ENCODE measurements around the gene MED12L.
"Not testable (repeated sequence)": the region's sequence is repeated elsewhere in the genome, so short reads cannot be mapped to it uniquely, and the experiment has no call there.

Gene MED12L, protein sequence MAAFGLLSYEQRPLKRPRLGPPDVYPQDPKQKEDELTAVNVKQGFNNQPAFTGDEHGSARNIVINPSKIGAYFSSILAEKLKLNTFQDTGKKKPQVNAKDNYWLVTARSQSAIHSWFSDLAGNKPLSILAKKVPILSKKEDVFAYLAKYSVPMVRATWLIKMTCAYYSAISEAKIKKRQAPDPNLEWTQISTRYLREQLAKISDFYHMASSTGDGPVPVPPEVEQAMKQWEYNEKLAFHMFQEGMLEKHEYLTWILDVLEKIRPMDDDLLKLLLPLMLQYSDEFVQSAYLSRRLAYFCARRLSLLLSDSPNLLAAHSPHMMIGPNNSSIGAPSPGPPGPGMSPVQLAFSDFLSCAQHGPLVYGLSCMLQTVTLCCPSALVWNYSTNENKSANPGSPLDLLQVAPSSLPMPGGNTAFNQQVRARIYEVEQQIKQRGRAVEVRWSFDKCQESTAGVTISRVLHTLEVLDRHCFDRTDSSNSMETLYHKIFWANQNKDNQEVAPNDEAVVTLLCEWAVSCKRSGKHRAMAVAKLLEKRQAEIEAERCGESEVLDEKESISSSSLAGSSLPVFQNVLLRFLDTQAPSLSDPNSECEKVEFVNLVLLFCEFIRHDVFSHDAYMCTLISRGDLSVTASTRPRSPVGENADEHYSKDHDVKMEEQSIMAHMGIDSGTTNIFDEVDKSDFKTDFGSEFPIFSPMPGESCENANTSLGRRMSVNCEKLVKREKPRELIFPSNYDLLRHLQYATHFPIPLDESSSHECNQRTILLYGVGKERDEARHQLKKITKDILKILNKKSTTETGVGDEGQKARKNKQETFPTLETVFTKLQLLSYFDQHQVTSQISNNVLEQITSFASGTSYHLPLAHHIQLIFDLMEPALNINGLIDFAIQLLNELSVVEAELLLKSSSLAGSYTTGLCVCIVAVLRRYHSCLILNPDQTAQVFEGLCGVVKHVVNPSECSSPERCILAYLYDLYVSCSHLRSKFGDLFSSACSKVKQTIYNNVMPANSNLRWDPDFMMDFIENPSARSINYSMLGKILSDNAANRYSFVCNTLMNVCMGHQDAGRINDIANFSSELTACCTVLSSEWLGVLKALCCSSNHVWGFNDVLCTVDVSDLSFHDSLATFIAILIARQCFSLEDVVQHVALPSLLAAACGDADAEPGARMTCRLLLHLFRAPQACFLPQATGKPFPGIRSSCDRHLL (N-terminal part only)

DNA sequence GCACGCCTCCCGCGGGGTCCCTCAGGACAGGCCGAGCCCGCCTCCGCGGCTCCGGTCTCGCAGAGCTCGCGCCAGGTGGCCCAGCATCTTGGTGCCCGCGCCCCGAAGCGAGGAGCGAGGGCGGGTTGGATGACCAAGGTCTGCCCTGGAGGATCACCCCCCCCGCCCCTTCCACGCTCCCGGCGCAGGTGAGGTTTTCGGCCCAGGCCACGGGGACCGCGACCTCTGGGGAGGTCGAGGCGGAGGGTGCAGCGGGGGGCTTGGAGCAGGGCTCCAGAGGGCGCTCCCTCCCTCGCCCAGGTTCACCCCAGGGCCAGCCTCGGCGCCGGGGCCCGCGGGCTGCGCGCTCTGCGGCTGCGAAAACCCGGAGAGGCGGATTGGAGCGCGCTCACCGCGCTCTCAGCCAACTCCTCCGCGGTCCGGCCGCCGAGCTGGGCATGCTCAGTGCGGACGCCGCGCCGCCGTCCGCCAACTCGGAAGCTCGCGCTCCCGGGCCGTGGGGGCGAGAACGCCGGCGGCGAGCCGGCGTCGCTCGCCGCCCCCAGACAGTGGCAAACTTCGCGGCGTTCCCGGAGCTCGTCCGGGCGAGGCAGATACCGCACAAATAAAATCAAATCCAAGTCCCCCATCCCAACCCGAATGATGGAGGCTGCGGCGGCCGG, at the start of gene MED12L:
Gene MED12L (plus strand): TSS at position 438 of the 662 bp plus-strand sequence. CDS start 1,263 bp downstream, outside the sequence.
- peak; percentile 24 to 35 for DNase-seq (ENCODE audit: low read depth in 2 of 2)

DNA sequence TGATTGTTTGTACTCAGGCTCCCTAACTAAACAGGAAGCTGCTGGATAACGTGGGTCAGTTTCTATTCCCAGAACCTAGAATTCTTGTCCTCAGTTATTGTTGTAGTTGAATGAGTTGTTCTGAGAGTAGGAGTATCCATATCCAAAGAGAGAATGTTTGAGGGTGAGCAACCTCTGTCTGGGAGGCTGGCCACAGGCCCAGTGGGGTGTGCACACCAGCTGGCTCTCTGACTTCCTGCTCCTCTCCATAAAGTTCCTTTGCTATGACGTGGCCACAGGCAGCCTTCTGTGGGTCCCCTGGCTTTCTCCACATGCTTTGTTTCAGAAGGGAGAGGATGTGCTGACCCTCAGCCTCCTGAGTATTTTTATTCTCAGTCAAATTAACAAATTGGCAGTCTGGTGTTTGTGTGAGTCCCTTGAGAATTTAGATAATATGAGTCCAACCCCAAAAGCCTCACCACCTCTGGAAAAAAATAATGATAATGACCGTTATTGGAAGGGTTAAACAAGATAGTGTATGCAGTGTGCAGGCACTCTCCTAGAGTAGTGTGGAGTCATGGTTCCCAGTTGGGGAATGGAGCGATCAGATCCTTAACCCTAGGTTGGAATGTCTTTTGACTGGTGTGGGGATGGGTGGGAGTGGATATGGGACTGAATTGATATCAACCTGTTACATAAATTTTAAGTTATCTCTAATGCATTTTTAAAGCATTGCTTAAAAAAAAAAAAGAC, 47.6 kb upstream of the MED12L start:
- DNase-seq (ENCODE audit: low read depth in 2 of 2), result peak; percentile 88 to 89

DNA sequence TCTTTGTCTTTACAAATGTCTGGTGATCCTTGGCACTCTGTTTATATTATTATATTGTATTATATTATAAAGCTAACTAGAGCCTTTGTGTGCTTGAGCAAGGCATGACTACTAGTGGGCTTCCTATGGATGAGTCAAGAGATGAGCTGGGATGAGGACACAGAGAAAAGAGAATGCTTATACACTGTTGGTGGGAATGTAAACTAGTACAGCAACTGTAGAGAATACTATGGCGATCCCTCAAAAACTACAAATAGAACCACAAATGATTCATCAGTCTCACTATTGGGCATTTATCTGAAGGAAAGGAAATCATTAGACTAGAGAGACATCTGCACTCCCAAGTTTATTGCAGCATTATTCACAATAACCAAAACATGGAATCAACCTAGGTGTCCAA, 40.8 kb upstream of the MED12L start:
- DNase-seq (ENCODE audit: low read depth in 2 of 2), result peak in 1 of 2 experiments; percentile 9

DNA sequence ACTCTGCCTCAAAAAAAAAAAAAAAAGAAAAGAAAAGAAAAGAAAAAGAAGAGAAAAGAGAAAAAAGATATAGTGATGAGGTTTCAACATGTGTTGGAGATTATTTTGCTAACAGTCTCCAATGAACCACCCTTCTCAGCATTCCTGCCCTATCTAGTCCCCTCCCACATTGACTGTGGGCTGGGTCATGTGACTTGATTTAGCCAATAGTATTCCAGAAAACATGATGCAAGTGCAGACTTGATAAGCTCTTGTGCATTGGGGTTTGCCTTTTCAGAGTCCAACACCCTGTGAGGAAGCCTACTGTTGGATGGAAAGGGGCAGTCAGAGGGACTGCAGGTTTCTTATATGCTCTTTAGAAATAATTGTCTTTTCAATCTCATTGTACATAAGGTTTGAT, 37.8 kb upstream of the MED12L start:
- DNase-seq (ENCODE audit: low read depth in 2 of 2), result no peak

DNA sequence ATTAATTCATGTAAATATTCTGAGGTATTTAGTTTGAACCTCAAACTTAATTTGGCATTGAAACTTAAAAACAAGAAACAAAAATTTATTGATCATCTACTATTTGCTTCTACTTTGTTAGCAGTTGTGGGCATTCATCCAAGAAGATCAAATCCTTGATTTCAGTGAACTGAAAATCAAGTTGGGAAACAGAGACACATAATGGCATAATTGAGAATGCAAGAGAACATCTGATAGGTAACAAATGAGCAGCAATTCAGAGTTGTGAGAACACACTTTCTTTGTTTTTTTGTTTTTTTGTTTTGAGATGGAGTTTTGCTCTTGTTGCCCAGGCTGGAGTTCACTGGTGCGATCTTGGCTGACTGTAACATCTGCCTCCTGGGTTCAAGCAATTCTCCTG, 33.9 kb upstream of the MED12L start:
- no peak for DNase-seq (ENCODE audit: low read depth in 2 of 2)

DNA sequence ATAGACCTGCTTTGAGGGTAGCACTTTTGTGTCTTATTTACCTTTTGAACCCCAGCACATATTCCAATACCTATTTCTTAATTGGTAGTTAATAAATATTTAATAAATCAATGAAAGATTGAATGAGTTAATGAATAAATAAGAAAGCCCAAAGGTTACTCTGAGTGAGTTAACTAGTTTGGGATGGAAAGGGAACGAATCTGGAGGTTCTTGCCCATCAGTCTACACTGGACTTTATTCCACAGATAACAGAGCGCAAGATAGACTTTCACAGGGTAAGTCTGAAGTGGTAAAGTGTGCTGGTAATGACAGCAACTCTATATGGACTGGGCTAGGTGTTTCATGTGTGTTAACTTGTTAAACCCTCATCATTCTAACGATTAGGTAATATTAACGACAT, 33.1 kb upstream of the MED12L start:
- DNase-seq (ENCODE audit: low read depth in 2 of 2), result no peak

DNA sequence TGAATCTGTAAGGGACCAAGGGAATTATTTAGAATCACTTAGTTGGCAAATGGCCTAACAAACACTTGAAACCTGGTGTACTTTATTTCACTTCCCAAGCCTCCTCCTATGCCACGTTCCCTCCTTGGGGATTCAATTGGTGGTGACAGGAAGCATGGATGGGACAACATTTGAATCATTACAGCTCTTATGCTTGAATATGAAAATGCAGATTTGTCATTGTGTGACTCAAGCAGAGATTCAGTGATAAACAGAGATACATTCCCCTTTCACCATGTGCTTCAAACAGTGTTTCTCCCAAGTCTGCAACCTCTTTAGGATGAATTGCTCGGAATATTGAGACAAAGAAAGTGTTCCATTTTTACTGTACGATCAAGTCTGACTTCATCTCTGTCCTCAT, 32.7 kb upstream of the MED12L start:
- DNase-seq (ENCODE audit: low read depth in 2 of 2), result no peak

DNA sequence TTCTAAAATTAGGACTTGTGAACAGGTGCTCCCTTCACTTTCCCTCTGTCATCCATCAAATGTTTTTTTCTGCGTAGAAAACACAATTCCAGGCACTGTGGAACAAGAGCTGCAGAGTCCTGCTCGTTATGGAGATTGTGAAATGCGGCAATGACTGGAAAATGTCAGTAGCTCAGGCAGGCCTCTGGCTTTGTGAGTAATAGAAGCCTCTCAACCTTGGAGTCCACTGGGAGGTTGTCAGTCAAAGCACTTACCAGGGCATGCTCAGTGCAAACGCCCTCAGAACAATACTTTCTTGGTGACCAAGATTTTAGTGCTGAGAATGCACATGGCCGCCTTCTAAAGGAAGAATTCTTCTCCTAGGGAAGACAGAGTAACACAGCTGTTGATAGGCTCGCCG, 26.7 kb upstream of the MED12L start:
- DNase-seq (ENCODE audit: low read depth in 2 of 2), result no peak

DNA sequence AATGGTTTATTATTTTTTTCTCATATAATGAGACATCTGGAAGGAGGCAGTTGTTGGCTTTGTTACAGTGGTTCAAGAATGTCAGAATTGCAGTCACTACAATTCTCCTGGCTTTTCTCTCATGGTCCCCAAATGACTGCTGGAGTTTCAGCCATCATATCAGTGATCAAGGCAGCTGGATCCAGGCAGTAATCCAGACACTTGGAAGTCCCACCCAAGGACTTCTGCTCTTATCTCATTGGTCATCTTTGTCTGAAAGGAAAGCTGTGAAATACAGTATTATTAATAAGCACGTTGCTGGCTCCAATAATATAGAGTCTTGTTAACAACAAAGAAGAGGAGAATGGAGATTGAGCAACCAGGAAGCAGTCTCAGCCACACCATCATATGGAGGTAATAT, 22.9 kb upstream of the MED12L start:
- peak in 1 of 2 experiments; percentile 53 for DNase-seq (ENCODE audit: low read depth in 2 of 2)

DNA sequence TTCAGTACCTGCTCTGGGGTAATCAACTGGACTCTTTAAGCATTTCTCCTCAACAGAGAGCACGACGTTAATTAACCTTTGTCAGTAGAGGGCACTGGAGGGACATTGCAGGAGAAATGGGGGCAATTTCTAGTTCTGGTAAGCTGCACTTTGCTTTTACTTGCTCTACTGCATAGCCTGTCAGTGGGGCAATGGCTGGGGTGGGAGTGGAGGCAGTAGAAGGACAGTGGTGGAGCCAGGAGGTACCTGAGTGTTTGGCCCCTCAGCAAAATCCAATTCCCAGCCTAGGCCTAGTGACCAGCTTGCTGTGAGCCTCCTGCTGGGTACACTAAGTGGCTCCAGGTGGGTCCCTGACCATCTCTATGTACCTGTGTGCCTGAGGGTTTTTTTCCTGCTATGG, 18.3 kb upstream of the MED12L start:
- DNase-seq (ENCODE audit: low read depth in 2 of 2), result no peak

DNA sequence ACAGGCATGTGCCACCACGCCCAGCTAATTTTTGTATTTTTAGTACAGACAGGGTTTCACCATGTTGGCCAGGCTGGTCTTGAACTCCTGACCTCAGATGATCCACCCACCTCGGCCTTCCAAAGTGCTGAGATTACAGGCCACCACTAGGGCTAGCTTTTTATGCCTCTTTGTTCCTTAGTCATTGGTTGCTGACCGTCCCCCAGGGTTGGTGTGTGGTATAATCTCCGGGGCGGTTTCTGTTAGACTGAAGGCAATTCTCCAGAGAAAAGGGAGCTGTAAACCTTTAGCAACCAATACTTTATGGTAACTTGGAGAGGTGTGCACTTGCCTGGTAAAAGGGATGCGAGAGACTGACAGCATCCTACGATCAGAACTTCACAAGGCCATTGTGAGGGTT, 12.6 kb upstream of the MED12L start:
- not testable (repeated sequence) for DNase-seq (ENCODE audit: low read depth in 2 of 2)

DNA sequence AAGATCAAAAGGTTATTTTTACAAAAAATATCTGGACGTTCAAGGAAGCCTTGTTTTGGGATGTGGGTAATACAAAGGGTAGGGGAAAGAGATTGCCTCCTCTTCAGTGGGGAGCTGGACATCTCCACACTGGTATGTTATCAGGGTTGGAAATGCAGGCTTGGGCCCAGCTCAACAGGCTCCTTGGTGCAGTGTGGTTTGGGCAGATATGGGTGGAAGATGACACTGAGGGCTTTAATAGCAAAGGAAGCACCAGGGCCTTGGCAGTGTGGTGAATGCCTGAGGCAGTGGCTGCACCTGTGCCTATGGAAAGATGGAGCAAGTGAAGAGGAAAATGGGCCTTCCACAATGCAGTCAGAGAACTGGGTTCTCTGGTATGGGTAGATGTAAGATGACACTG, 11.2 kb upstream of the MED12L start:
- no peak for DNase-seq (ENCODE audit: low read depth in 2 of 2)

DNA sequence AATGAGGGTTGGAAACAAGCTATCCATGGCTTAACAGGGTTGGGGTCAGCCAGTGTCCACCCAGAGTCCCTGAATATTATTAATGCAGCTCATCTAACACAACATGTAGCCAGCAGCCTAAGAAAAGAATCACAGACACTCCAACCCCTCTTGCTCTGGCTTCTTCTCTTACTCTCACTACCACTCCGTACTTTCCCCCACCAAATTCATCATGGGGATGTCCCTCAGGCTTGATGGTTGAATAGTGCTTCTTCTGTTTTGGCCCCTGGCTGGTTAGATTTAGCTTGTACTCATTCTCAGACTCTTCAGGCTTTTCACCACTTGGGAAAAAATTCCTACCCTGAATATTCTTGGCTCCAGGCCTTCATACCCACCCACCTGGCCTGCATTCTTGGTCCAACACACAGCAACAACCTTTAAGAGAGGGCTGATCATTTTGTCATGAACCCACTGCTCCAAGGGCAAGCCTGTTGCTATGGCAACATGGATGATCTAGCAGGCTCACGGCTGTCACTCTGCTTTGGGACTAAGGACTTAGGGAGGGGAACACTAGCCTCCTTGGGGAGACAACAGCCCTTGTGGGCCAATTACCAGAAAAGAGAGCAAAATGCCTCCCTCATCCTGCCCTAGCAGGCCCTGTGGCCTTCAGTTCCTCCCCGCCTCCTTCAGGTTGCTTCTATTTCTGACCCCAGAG, 9.4 kb upstream of the MED12L start:
- no peak for DNase-seq (ENCODE audit: low read depth in 2 of 2)

DNA sequence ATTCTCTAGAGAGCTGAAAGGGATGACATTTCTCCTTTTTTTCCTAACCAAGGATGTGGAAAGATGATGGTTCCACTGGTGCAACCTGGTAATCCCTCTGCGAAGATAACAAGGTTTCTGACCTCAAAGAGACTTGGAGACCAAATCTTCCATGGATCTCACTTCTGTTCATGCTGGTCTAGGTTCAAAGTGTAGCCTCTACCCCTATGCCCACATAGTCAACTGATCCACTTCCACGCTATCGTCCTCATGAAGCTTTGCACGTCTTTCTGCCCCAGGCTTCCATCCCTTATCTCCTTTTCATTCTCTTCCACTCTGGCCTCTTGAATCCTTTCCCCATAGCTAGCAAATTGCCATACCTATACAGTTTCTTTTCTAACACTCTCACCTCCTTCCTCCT, 8.8 kb upstream of the MED12L start:
- no peak for DNase-seq (ENCODE audit: low read depth in 2 of 2)

DNA sequence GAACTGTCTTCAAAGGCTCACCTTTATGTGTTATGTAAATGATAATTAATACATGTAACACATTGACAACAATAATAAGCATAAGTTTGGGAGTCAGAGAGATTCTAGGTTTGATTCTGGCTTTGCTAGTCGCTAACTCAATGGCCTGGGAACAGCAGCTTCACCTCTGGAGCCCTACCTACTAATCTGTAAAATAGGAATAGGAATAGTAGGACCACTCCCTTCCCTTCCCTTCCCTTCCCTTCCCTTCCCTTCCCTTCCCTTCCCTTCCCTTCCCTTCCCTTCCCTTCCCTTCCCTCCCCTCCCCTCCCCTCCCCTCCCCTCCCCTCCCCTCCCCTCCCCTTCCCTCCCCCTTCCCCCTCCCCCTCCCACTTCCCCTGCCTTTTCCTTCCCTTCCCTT, 4.4 kb upstream of the MED12L start:
- not testable (repeated sequence) for DNase-seq (ENCODE audit: low read depth in 2 of 2)

DNA sequence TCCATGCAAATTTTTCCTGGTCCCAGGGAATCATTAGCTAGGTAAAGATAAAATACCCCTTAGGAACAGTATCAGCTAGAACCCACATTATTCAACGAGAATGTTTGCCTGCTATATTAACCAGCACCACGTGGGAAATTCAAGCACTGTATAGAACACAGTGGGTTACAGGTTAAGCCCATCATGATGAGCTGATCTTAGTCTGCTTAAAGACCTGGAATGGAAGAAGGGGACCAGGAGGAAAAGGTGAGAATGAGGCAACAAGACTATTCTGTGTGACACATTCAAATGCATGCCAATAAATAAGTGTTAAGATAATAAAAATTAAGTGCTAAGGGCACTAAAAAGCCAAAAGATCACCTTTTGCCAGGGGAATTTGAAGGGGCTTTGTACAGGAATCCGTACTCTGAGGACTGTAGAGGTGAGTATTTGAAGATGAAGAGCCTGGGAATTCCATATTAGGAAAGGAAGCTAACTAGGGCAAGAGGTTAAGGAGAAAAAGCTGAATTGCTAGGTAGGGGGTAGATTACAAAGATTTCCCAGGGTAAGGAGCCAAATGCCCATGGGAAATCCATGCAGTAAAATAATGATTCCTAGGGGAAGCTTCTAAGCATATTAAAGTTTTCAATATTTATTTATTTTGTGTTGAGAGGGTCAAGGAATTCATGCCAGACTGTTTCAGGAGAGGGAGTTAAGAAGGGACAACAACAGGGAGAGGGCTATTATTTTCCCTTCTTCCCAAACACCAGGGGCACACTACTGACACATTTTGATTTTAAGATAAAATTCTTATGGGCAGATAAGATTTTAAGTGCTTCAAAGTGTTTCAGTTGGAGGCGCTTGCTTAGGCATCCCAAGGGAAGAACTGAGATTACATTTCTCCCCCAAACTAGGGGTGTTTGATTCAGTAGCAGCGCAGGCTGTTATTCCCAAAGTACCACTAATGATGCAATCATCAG, 2.3 kb upstream of the MED12L start:
- DNase-seq (ENCODE audit: low read depth in 2 of 2), result no peak

DNA sequence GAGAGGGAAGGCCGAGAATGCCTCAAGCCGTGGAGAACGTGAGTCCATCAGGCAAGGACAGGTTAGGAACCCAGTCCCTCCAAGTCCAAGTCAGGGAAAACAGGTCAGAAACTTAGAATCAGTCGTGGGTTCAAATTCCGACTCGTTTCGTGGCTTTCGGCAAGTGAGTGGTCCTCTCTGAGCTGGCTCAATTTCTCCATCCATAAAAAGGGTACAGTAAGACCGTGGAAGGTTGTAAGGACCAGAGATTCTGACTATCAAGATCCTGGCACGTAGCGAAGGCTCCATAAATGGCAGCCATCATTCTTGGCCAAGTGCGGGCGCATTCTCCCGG, 604 bp upstream of the MED12L start:
- DNase-seq (ENCODE audit: low read depth in 2 of 2), result no peak

DNA sequence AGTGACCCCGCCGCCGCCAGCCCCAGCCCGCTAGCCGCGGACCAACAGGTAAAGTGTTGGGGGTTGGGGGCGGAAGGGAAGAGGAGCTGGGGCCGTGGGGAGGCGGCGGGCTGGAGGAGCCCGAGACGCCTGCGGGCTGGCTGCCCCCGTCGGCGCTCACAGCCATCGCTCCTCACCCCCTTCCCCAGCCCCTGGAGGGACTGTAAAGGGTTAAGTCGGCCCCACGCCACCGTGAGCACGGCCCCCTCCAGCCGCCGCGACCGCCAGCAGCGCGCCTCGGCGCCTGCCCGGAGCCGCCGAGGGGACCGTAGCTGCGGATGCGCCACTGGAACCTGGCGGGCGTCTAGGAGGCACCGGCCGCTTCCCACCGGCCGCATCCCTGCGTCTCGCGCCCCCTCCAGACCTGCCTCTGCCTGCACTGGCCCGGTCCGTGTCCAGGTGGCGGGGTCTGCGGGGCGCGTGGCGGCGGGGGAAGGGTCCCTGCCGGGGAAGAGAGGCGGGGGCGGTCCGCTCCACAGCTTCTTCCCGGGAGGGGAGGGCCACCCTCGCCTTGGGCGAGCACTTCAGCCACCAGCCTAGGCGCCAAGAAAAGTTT, 522 bp downstream of the MED12L start:
- DNase-seq (ENCODE audit: low read depth in 2 of 2), result no peak

Measured in fibroblast of skin of left biceps (primary cell).